ES-I3 (cell line): ENCODE measurements around the gene SDS.

Experiments
- H3K36me3 ChIP-seq: 2 replicates; pipeline ENCODE4 v1.6.1; 2013; ENCODE audit warnings: mild to moderate bottlenecking, low read length, control low read depth, moderate library complexity; ENCODE audit not compliant: insufficient read depth
- H3K4me1 ChIP-seq: 2 replicates; pipeline ENCODE4 v1.6.1; 2013; ENCODE audit warnings: mild to moderate bottlenecking, control low read depth, low read length; ENCODE audit not compliant: insufficient read depth
- H3K9ac ChIP-seq: 2 replicates; pipeline ENCODE4 v1.6.1; 2013; ENCODE audit warnings: low read depth, mild to moderate bottlenecking, low read length, moderate library complexity
- H3K9me3 ChIP-seq: 2 replicates; pipeline ENCODE4 v1.6.1; 2013; ENCODE audit warnings: mild to moderate bottlenecking, low read length, moderate library complexity; ENCODE audit not compliant: control insufficient read depth, insufficient read depth

SDS gene

GRCh38 chr12:113418213-113418879, 14.7 kb upstream of the SDS start:
- Histone ChIP-seq H3K9me3 (no peaks in the 10 kb centered on the region), H3K9ac (no peak overlapping the region), H3K36me3 (no peaks in the 10 kb centered on the region), H3K4me1 (peaks cover 16% of the 10 kb centered on the region; the same call in 1 of the 2 replicates)

GRCh38 chr12:113416091-113416754, 12.5 kb upstream of the SDS start:
- no peaks in the 10 kb centered on the region for H3K9me3 ChIP-seq
- no peak overlapping the region for H3K9ac ChIP-seq

GRCh38 chr12:113414519-113415038, 10.9 kb upstream of the SDS start:
- no peak overlapping the region for H3K9ac ChIP-seq
- peaks cover 5% of the 10 kb centered on the region; the same call in 1 of the 2 replicates for H3K4me1 ChIP-seq

More at GRCh38 chr12:113416091-113416754, 12.5 kb upstream of the SDS start:
- Histone ChIP-seq H3K4me1 (peaks cover 5% of the 10 kb centered on the region; the same call in 1 of the 2 replicates), H3K36me3 (no peaks in the 10 kb centered on the region)

GRCh38 chr12:113413488-113413939, 9.8 kb upstream of the SDS start:
- Histone ChIP-seq H3K4me1 (peaks cover 5% of the 10 kb centered on the region; the same call in 1 of the 2 replicates), H3K9ac (no peak overlapping the region), H3K36me3 (no peaks in the 10 kb centered on the region), H3K9me3 (no peaks in the 10 kb centered on the region)

More at GRCh38 chr12:113414519-113415038, 10.9 kb upstream of the SDS start:
- Histone ChIP-seq H3K9me3 (no peaks in the 10 kb centered on the region), H3K36me3 (no peaks in the 10 kb centered on the region)

GRCh38 chr12:113409462-113410124, 5.9 kb upstream of the SDS start:
- Histone ChIP-seq H3K36me3 (no peaks in the 10 kb centered on the region), H3K9ac (no peak overlapping the region), H3K4me1 (peaks cover 10% of the 10 kb centered on the region), H3K9me3 (no peaks in the 10 kb centered on the region)

GRCh38 chr12:113408756-113409298, 5.1 kb upstream of the SDS start:
- H3K4me1 ChIP-seq: peaks cover 10% of the 10 kb centered on the region
- H3K9me3 ChIP-seq: no peaks in the 10 kb centered on the region
- H3K36me3 ChIP-seq: no peaks in the 10 kb centered on the region
- no peak overlapping the region for H3K9ac ChIP-seq

- H3K9me3 ChIP-seq: no peaks in the 10 kb centered on the region
- no peaks in the 10 kb centered on the region for H3K36me3 ChIP-seq
- H3K9ac ChIP-seq: no peak overlapping the region
- peaks cover 10% of the 10 kb centered on the region for H3K4me1 ChIP-seq
Observed at GRCh38 chr12:113407931-113408600, 4.4 kb upstream of the SDS start.

- H3K9ac ChIP-seq: no peak overlapping the region
- H3K9me3 ChIP-seq: no peaks in the 10 kb centered on the region
- H3K4me1 ChIP-seq: peaks cover 10% of the 10 kb centered on the region
- no peaks in the 10 kb centered on the region for H3K36me3 ChIP-seq
Observed at GRCh38 chr12:113405694-113406093, 2.0 kb upstream of the SDS start.

- Histone ChIP-seq H3K9ac (no peak overlapping the region), H3K36me3 (no peaks in the 10 kb centered on the region), H3K4me1 (peaks cover 7% of the 10 kb centered on the region), H3K9me3 (no peaks in the 10 kb centered on the region)
Observed at GRCh38 chr12:113402586-113403260, 964 bp downstream of the SDS start.

- Histone ChIP-seq H3K4me1 (peaks cover 7% of the 10 kb centered on the region), H3K9ac (no peak overlapping the region), H3K36me3 (no peaks in the 10 kb centered on the region), H3K9me3 (no peaks in the 10 kb centered on the region)
Observed at GRCh38 chr12:113401066-113402000, 2.4 kb downstream of the SDS start.

GRCh38 chr12:113400362-113400761, 3.3 kb downstream of the SDS start:
- H3K9ac ChIP-seq: no peak overlapping the region
- H3K4me1 ChIP-seq: peaks cover 4% of the 10 kb centered on the region
- H3K36me3 ChIP-seq: no peaks in the 10 kb centered on the region
- no peaks in the 10 kb centered on the region for H3K9me3 ChIP-seq

- no peaks in the 10 kb centered on the region for H3K9me3 ChIP-seq
- H3K4me1 ChIP-seq: no peaks in the 10 kb centered on the region; the same call in 1 of the 2 replicates
- H3K9ac ChIP-seq: no peak overlapping the region
- no peaks in the 10 kb centered on the region for H3K36me3 ChIP-seq
Observed at GRCh38 chr12:113399490-113399889, 4.2 kb downstream of the SDS start.
